Vagina (tissue), 2 donors: ENCODE data around the gene STYXL1.

Experiments used
- CTCF ChIP-seq, 3 experiments: fragments of 450-650 bp in 2 of 3; fragments of 200-600 bp in 1 of 3; sonication (generic) in 1 of 3; IDR thresholded peaks; one replicate each; pipeline ENCODE4 v1.5.1; 2017 to 2019; ENCODE audit warnings: antibody characterized with exemption in 3 of 3, mild to moderate bottlenecking in 2 of 3, moderate library complexity in 2 of 3
- POLR2A ChIP-seq, 2 donors: fragments of 450-650 bp; IDR thresholded peaks; one replicate each; pipeline ENCODE4 v1.6.1; 2017; ENCODE audit warnings: antibody characterized with exemption in 2 of 2, mild to moderate bottlenecking in 2 of 2, moderate library complexity in 2 of 2
- POLR2AphosphoS5 ChIP-seq, 2 donors: sonication (generic); formaldehyde crosslinking; IDR thresholded peaks; one replicate each; pipeline ENCODE4 v1.9.0; 2017; ENCODE audit warnings: antibody characterized with exemption in 2 of 2, mild to moderate bottlenecking in 2 of 2, low read depth in 1 of 2; ENCODE audit not compliant: insufficient read depth in 1 of 2

DNA sequence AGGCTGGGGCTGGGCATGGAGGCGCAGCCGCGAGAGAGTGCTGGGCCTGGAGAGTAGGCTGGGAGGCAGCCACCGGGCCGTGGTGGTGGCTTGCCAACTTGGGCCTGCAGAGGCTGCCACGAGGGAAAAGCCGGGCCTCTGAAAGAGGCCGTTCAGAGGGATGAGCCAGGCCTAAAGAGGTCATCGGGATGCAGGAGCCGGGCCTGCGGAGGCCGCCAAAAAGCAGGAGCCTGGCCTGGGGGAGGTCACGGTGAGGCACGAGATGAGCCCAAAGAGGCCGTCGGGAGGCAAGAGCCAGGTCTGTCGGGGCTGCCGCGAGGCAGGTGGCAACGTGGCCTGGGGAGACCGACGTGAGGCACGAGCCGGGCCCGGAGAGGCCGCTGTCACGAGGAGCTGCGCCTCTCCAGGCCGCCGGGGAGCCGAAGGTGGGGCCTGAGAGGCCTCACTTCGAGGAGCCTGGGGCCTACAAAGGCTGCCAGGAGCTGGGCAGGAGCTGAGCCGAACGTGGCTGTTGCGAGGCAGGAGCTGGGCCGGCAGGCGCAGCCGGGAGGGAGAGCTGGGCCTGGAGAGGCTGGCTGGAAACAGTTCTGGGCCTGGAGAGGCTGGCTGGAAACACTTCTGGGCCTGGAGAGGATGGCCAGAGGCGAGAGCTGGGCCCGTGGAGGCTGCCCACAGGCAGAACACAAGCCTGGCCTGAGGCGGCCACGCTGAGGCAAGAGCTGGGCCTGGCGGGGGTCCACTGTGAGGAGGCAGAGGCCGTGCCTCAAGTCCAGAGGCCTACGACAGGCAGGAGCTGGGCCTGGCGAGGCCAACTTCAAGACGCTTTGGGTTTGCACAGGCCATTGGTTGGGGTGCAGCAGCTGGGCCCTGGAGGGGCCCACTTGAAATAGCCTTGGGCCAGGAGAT, 24.7 kb upstream of the STYXL1 start:
- no peak for TF ChIP-seq CTCF (IDR thresholded peaks at IDR 0.05)
- TF ChIP-seq POLR2A (IDR thresholded peaks at IDR 0.05): no peak
- no peak for TF ChIP-seq POLR2AphosphoS5 (IDR thresholded peaks at IDR 0.05; ENCODE audit: insufficient read depth in 1 of 2, low read depth in 1 of 2)
